Measurements from ENCODE around the gene PITRM1.
"Not testable (repeated sequence)": the region's sequence is repeated elsewhere in the genome, so short reads cannot be mapped to it uniquely, and the experiment has no call there.

PITRM1 gene

GRCh38 chr10:3196958-3197347 is 24.4 kb upstream of the PITRM1 start:
- DNase-seq = no peak

- DNase-seq = no peak
These were observed 23.9 kb upstream of the PITRM1 start for GRCh38 chr10:3196482-3196881.

GRCh38 chr10:3195726-3196125 is 23.1 kb upstream of the PITRM1 start:
- DNase-seq = no peak

- DNase-seq = no peak
These were observed 22.7 kb upstream of the PITRM1 start for GRCh38 chr10:3195286-3195685.

GRCh38 chr10:3194871-3195270 is 22.3 kb upstream of the PITRM1 start:
- no peak for DNase-seq

GRCh38 chr10:3193751-3194150 is 21.2 kb upstream of the PITRM1 start:
- no peak for DNase-seq

- DNase-seq = peak; percentile 75
These were observed 20.5 kb upstream of the PITRM1 start for GRCh38 chr10:3192856-3193635.

- DNase-seq = no peak
These were observed 18.2 kb upstream of the PITRM1 start for GRCh38 chr10:3190817-3191216.

- not testable (repeated sequence) for DNase-seq
These were observed 14.6 kb upstream of the PITRM1 start for GRCh38 chr10:3187229-3187628.

GRCh38 chr10:3186368-3186767 is 13.8 kb upstream of the PITRM1 start:
- DNase-seq = no peak

- no peak for DNase-seq
These were observed 12.8 kb upstream of the PITRM1 start for GRCh38 chr10:3185386-3185785.

- no peak for DNase-seq
These were observed 7.9 kb upstream of the PITRM1 start for GRCh38 chr10:3180355-3181025.

- no peak for DNase-seq
These were observed 6.6 kb upstream of the PITRM1 start for GRCh38 chr10:3179174-3179573.

- no peak for DNase-seq
These were observed 5.5 kb upstream of the PITRM1 start for GRCh38 chr10:3178042-3178441.

GRCh38 chr10:3173171-3173878 is 743 bp upstream of the PITRM1 start:
- peak; percentile 100 for DNase-seq

GRCh38 chr10:3172081-3172445 is 519 bp downstream of the PITRM1 start:
- DNase-seq = peak; percentile 80

- DNase-seq = not testable (repeated sequence)
These were observed 1.1 kb downstream of the PITRM1 start for GRCh38 chr10:3171488-3171887.

GRCh38 chr10:3169673-3170072 is 2.9 kb downstream of the PITRM1 start:
- DNase-seq = peak; percentile 57

GRCh38 chr10:3169271-3169670 is 3.3 kb downstream of the PITRM1 start:
- peak; percentile 69 for DNase-seq

- DNase-seq = no peak
These were observed 4.8 kb downstream of the PITRM1 start for GRCh38 chr10:3167611-3168330.

- DNase-seq = no peak
These were observed 5.9 kb downstream of the PITRM1 start for GRCh38 chr10:3166496-3167290.

GRCh38 chr10:3165196-3165595 is 7.4 kb downstream of the PITRM1 start:
- no peak for DNase-seq
